ENCODE results near the gene CDV3. TPM values are rescaled to one million over a fixed set of nuclear protein-coding genes. Genes with fewer than 3 reads are reported as not detected.
"Not testable (repeated sequence)": the region's sequence is repeated elsewhere in the genome, so short reads cannot be mapped to it uniquely, and the experiment has no call there.

Gene CDV3
- total and polyA plus RNA-seq, 10 donors, result 68.1 to 253 (median 206) TPM

DNA sequence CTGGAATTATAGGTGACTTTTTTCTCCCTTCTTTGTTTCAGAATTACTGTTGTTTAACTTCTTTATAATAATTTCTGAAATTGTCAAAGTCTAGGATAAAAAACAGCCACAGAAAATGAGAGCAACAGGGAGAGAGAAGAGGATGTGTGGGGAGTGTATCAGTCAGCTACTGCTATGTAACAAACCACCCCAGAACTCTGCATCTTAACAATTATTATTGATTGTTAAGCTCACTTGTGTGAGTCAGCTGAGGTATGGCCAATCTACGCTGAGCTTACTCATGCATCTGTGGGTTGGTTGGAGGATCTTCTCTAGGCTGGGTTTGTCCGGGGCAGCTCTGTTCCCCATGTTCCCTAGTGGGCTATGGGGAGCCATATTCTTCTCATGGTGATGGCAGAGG is 43.7 kb upstream of the CDV3 start:
- Histone ChIP-seq H3K27ac (peak overlapping the region in 4 of 8 donors; percentile 20 to 61 (median 46)), H3K4me3 (no peak overlapping the region), H3K27me3 (replicated peaks in 1 of 7) (no peaks in the 10 kb centered on the region), H3K36me3 (no peaks in the 10 kb centered on the region), H3K9me3 (peaks cover 0 to 6% (median 3%) of the 10 kb centered on the region in 8 donors), H3K4me1 (peaks cover 0 to 11% (median 4%) of the 10 kb centered on the region in 6 donors)
- DNase-seq, result no peak
- no peak for TF ChIP-seq POLR2AphosphoS5 (IDR thresholded peaks at IDR 0.05)
- TF ChIP-seq POLR2A (IDR thresholded peaks at IDR 0.05), result no peak
- TF ChIP-seq, protein P1, sequence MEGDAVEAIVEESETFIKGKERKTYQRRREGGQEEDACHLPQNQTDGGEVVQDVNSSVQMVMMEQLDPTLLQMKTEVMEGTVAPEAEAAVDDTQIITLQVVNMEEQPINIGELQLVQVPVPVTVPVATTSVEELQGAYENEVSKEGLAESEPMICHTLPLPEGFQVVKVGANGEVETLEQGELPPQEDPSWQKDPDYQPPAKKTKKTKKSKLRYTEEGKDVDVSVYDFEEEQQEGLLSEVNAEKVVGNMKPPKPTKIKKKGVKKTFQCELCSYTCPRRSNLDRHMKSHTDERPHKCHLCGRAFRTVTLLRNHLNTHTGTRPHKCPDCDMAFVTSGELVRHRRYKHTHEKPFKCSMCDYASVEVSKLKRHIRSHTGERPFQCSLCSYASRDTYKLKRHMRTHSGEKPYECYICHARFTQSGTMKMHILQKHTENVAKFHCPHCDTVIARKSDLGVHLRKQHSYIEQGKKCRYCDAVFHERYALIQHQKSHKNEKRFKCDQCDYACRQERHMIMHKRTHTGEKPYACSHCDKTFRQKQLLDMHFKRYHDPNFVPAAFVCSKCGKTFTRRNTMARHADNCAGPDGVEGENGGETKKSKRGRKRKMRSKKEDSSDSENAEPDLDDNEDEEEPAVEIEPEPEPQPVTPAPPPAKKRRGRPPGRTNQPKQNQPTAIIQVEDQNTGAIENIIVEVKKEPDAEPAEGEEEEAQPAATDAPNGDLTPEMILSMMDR (IDR thresholded peaks at IDR 0.05 in 8 of 11, conservative IDR thresholded peaks at IDR 0.05 in 3 of 11), result no peak
- intact Hi-C loops (cut with DNase I; ENCODE audit: low total_unique reads), result no loop called here
- WGBS, 5 donors, result 86 to 96% (median 93%) methylated on average over 2 of the region's 2 CpGs

DNA sequence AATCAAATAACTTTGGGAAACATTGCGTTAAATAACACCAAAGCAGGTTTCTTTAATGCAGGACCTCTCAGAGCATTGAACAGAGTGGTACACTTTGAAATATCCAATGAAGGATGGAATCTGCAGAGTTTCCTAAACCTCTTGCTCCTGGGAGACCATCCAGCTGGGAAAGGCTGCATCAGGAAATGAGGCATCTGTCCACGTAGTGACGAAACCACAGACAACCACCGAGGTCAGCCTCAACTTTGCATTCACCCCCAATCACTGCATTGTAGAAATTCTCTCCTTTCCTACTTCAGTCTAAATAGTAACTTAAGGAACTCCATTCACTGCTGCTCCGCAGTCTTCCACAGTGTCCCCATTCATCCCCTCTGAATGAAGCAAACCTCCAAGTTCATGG is 41.5 kb upstream of the CDV3 start:
- intact Hi-C loops (cut with DNase I; ENCODE audit: low total_unique reads), result no loop called here
- Histone ChIP-seq H3K4me3 (no peak overlapping the region), H3K36me3 (no peaks in the 10 kb centered on the region), H3K27ac (peak overlapping the region in 2 of 8 donors; percentile 10 to 22), H3K27me3 (replicated peaks in 1 of 7) (no peaks in the 10 kb centered on the region), H3K4me1 (peaks cover 0 to 23% (median 17%) of the 10 kb centered on the region in 6 donors), H3K9me3 (peaks cover 0 to 6% (median 3%) of the 10 kb centered on the region in 8 donors)
- WGBS, 5 donors, result 52 to 63% (median 56%) methylated on average over 5 of the region's 5 CpGs
- TF ChIP-seq, protein P1 (IDR thresholded peaks at IDR 0.05 in 8 of 11, conservative IDR thresholded peaks at IDR 0.05 in 3 of 11), result no peak
- TF ChIP-seq POLR2AphosphoS5 (IDR thresholded peaks at IDR 0.05) (no peak), POLR2A (IDR thresholded peaks at IDR 0.05) (no peak)
- no peak for DNase-seq

GRCh38 chr3:133532951-133533350 is 40.5 kb upstream of the CDV3 start:
- no peak for TF ChIP-seq POLR2A (IDR thresholded peaks at IDR 0.05)
- TF ChIP-seq POLR2AphosphoS5 (IDR thresholded peaks at IDR 0.05), result no peak
- TF ChIP-seq, protein P1 (IDR thresholded peaks at IDR 0.05 in 8 of 11, conservative IDR thresholded peaks at IDR 0.05 in 3 of 11), result no peak
- peaks cover 0 to 7% (median 4%) of the 10 kb centered on the region in 8 donors for H3K9me3 ChIP-seq
- no peak overlapping the region for H3K27ac ChIP-seq
- DNase-seq, result no peak
- H3K27me3 ChIP-seq (replicated peaks in 1 of 7), result no peaks in the 10 kb centered on the region
- peaks cover 0 to 24% (median 17%) of the 10 kb centered on the region in 6 donors for H3K4me1 ChIP-seq
- intact Hi-C loops (cut with DNase I; ENCODE audit: low total_unique reads), result no loop called here
- no peaks in the 10 kb centered on the region for H3K36me3 ChIP-seq
- WGBS, 5 donors, result 91 to 100% (median 94%) methylated on average over 5 of the region's 5 CpGs
- H3K4me3 ChIP-seq, result no peak overlapping the region

GRCh38 chr3:133535971-133536881 is 37.3 kb upstream of the CDV3 start:
- intact Hi-C loops (cut with DNase I; ENCODE audit: low total_unique reads), result no loop called here

DNA sequence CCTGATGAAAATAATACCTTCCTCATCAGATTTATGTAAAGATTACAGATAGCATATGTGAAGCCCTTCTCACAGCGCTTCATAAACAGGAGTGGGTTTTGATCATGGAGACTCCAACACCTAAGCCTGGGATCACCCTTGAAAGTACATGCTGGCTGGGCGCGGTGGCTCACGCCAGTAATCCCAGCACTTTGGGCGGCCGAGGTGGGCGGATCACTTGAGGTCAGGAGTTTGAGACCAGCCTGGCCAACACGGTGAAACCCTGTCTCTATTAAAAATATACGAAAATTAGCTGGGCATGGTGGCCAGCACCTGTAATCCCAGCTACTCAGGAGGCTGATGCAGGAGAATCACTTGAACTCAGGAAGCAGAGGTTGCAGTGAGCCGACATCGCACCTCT is 36.4 kb upstream of the CDV3 start:
- Histone ChIP-seq H3K27ac (peak overlapping the region in 5 of 8 donors; percentile 56 to 78 (median 71)), H3K4me1 (peaks cover 0 to 31% (median 26%) of the 10 kb centered on the region in 6 donors), H3K9me3 (peaks cover 0 to 16% (median 8%) of the 10 kb centered on the region in 8 donors)
- WGBS, 5 donors, result 87 to 96% (median 93%) methylated on average over 11 of the region's 11 CpGs
- H3K27me3 ChIP-seq (replicated peaks in 1 of 7); H3K36me3 ChIP-seq; DNase-seq; H3K4me3 ChIP-seq; intact Hi-C loops (cut with DNase I; ENCODE audit: low total_unique reads): not testable (repeated sequence)

More at GRCh38 chr3:133535971-133536881, 37.3 kb upstream of the CDV3 start:
- peaks cover 0 to 16% (median 8%) of the 10 kb centered on the region in 8 donors for H3K9me3 ChIP-seq
- TF ChIP-seq POLR2AphosphoS5 (IDR thresholded peaks at IDR 0.05) (no peak), POLR2A (IDR thresholded peaks at IDR 0.05) (no peak)
- TF ChIP-seq, protein P1 (IDR thresholded peaks at IDR 0.05 in 8 of 11, conservative IDR thresholded peaks at IDR 0.05 in 3 of 11), result no peak
- no peaks in the 10 kb centered on the region for H3K27me3 ChIP-seq (replicated peaks in 1 of 7)
- H3K27ac ChIP-seq, result peak overlapping the region; percentile 28 to 78 (median 70)
- no peaks in the 10 kb centered on the region for H3K36me3 ChIP-seq
- WGBS, 5 donors, result 23 to 57% (median 45%) methylated on average over 1 of the region's 1 CpG
- H3K4me3 ChIP-seq, result no peak overlapping the region
- DNase-seq, result no peak
- peaks cover 0 to 29% (median 26%) of the 10 kb centered on the region in 6 donors for H3K4me1 ChIP-seq

Measured in spleen (tissue), 11 donors.